Esophagus muscularis mucosa (tissue), 4 donors: ENCODE results near the gene CKAP2. TPM values are rescaled to one million over a fixed set of nuclear protein-coding genes. Genes with fewer than 3 reads are reported as not detected.

Source experiments
- DNase-seq: peaks from one replicate; pipeline ENCODE4 v3.0.0-alpha.2; 2017; ENCODE audit errors: extremely low spot score
- H3K27ac ChIP-seq, 4 donors: fragments of 200-600 bp; sonication (generic); replicated peaks in 1 of 4; 1 replicate in 3 of 4; 2 replicates in 1 of 4; pipeline ENCODE4 v1.5.1; 2016 to 2019; ENCODE audit warnings: mild to moderate bottlenecking in 1 of 4
- H3K27me3 ChIP-seq, 4 donors: fragments of 200-600 bp; sonication (generic); one replicate each; pipeline versions ENCODE4 v1.5.1 to v1.6.0; 2016 to 2019
- H3K36me3 ChIP-seq, 4 donors: fragments of 200-600 bp; sonication (generic); one replicate each; pipeline ENCODE4 v1.5.1; 2016 to 2019
- H3K4me1 ChIP-seq, 4 donors: fragments of 200-600 bp; sonication (generic); one replicate each; pipeline ENCODE4 v1.5.1; 2016 to 2019
- H3K4me3 ChIP-seq, 4 donors: fragments of 200-600 bp; sonication (generic); 1 replicate in 2 of 4; 2 replicates in 2 of 4; pipeline ENCODE4 v1.5.1; 2016 to 2019; ENCODE audit warnings: mild to moderate bottlenecking in 4 of 4, moderate library complexity in 1 of 4
- H3K9me3 ChIP-seq, 4 donors: fragments of 200-600 bp; sonication (generic); 1 replicate in 3 of 4; 2 replicates in 1 of 4; pipeline ENCODE4 v1.5.1; 2016 to 2019
- EP300 ChIP-seq: sonication (generic); formaldehyde crosslinking; IDR thresholded peaks from one replicate; pipeline ENCODE4 v1.6.1; 2017; ENCODE audit warnings: antibody characterized with exemption
- POLR2A ChIP-seq: fragments of 450-650 bp; IDR thresholded peaks from one replicate; pipeline ENCODE4 v1.6.1; 2017; ENCODE audit warnings: antibody characterized with exemption, moderate library complexity, mild to moderate bottlenecking, low read depth
- POLR2AphosphoS5 ChIP-seq, 2 donors: sonication (generic); formaldehyde crosslinking; IDR thresholded peaks; one replicate each; pipeline ENCODE4 v1.6.1; 2017; ENCODE audit warnings: antibody characterized with exemption in 2 of 2
- WGBS: methylation state at CpG from one replicate; pipeline ENCODE4 v1.1.5; 2018; 5-methylcytosine and 5-hydroxymethylcytosine counted together
- intact Hi-C: fragments of 100-400 bp; cut with DNase I; formaldehyde crosslinking; loops from one replicate; pipeline ENCODE4 v1.15.1; 2023
- total RNA-seq, 4 donors: library from RNA; depleted of rRNA; stranded (reverse); fragments of >200 nt; gene quantifications; one replicate each; pipeline versions ENCODE4 v1.1.0 to v1.2.1, GENCODE V29; 2016
- TF ChIP-seq, protein P1 (sequence below), 3 experiments: fragments of 200-600 bp in 2 of 3; fragments of 450-650 bp in 1 of 3; sonication (generic) in 2 of 3; IDR thresholded peaks; one replicate each; pipeline ENCODE4 v1.5.1; 2017 to 2019; ENCODE audit warnings: antibody characterized with exemption in 3 of 3, mild to moderate bottlenecking in 2 of 3, moderate library complexity in 1 of 3

Gene CKAP2
- total RNA-seq, 4 donors from 2014 or later, result 2.1 to 5.5 (median 4.4) TPM

DNA sequence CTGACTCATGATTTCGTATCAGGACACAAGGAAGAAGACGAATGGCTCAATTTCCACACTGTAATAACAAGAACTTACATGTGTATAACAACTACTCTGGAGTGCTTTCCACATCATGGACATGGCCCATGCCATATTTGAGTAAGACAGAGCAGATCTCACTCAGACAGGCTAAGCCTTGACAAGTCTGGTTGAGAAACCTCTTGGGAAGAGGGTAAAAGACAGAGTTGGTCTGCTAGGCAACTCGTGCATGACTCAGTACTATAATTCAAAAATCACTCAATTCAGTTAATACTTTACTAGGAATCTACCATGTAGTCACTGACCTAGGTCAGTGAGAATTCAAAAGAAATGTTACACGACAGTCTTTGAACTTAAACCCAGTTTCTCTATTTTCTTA, 43.6 kb upstream of the CKAP2 start:
- no peak for DNase-seq

DNA sequence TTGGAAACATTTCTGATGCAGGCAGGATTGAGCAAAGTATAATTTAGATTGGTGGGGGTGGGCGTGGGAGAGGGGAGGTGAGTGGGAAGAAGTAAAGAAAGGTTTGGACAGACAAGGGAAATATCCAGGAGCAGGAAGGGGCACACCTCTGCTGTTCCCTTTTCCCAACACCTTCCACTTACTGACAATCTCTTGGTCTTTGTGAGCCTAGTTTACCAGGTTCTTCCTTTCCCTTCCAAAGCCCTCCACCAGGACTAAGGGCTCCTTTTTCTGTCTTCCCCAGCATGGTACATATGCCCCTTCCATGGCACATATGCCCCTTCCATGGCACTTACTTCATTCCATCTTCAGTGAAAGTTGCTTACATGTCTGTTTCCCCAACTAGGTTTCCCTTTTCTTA, 43.1 kb upstream of the CKAP2 start:
- Histone ChIP-seq H3K27ac (no peak overlapping the region), H3K27me3 (peaks cover 0 to 7% (median 0%) of the 10 kb centered on the region in 4 donors), H3K4me3 (no peak overlapping the region), H3K9me3 (no peaks in the 10 kb centered on the region), H3K4me1 (no peaks in the 10 kb centered on the region), H3K36me3 (peaks cover 27 to 65% (median 47%) of the 10 kb centered on the region in 4 donors)
- DNase-seq, result no peak
- TF ChIP-seq EP300 (no peak), POLR2A (no peak)
- TF ChIP-seq, protein P1, sequence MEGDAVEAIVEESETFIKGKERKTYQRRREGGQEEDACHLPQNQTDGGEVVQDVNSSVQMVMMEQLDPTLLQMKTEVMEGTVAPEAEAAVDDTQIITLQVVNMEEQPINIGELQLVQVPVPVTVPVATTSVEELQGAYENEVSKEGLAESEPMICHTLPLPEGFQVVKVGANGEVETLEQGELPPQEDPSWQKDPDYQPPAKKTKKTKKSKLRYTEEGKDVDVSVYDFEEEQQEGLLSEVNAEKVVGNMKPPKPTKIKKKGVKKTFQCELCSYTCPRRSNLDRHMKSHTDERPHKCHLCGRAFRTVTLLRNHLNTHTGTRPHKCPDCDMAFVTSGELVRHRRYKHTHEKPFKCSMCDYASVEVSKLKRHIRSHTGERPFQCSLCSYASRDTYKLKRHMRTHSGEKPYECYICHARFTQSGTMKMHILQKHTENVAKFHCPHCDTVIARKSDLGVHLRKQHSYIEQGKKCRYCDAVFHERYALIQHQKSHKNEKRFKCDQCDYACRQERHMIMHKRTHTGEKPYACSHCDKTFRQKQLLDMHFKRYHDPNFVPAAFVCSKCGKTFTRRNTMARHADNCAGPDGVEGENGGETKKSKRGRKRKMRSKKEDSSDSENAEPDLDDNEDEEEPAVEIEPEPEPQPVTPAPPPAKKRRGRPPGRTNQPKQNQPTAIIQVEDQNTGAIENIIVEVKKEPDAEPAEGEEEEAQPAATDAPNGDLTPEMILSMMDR (IDR thresholded peaks at IDR 0.05), result no peak
- 93% methylated on average over 1 of the region's 1 CpG for WGBS
- intact Hi-C loops, result no loop called here

More for the DNA sequence above, 43.6 kb upstream of the CKAP2 start:
- H3K4me1 ChIP-seq, result peaks cover under 1 to 2% (median under 1%) of the 10 kb centered on the region in 4 donors
- no peak overlapping the region for H3K27ac ChIP-seq
- WGBS, result 93% methylated on average over 4 of the region's 4 CpGs
- TF ChIP-seq EP300, result no peak
- no peak for TF ChIP-seq POLR2AphosphoS5 (IDR thresholded peaks at IDR 0.05)
- H3K36me3 ChIP-seq, result peaks cover 22 to 60% (median 42%) of the 10 kb centered on the region in 4 donors
- intact Hi-C loops, result no loop called here
- peaks cover 0 to 7% (median 0%) of the 10 kb centered on the region in 4 donors for H3K27me3 ChIP-seq
- no peaks in the 10 kb centered on the region for H3K9me3 ChIP-seq
- H3K4me3 ChIP-seq, result no peak overlapping the region

DNA sequence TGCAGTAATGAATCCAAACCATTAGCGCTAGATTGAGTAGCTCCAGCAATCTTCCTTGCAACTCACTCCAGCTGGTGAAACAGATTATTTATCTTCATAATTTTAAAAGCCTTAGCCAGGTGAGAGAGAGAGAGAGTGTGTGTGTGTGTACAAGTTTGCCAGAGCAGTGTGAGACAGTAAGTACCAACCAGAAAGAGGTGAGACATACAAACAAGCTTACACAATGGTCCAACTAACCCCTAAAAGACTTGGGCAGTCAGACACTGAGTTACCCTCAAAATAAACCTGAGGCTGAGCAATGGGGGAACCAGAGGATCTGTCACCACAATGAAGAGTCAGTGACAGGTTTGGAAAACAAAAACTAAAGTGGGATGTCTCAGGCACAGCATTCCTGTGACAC, 41.2 kb upstream of the CKAP2 start:
- Histone ChIP-seq H3K9me3 (no peaks in the 10 kb centered on the region), H3K36me3 (peaks cover 35 to 82% (median 61%) of the 10 kb centered on the region in 4 donors), H3K27me3 (no peaks in the 10 kb centered on the region), H3K4me1 (peaks cover 0 to 3% (median 0%) of the 10 kb centered on the region in 4 donors), H3K4me3 (no peak overlapping the region), H3K27ac (no peak overlapping the region)
- no peak for DNase-seq
- WGBS, result 89% methylated on average over 1 of the region's 1 CpG
- TF ChIP-seq POLR2AphosphoS5 (IDR thresholded peaks at IDR 0.05), result no peak
- no peak for TF ChIP-seq EP300
- TF ChIP-seq POLR2A, result no peak
- TF ChIP-seq, protein P1 (IDR thresholded peaks at IDR 0.05), result no peak
- intact Hi-C loops, result no loop called here

DNA sequence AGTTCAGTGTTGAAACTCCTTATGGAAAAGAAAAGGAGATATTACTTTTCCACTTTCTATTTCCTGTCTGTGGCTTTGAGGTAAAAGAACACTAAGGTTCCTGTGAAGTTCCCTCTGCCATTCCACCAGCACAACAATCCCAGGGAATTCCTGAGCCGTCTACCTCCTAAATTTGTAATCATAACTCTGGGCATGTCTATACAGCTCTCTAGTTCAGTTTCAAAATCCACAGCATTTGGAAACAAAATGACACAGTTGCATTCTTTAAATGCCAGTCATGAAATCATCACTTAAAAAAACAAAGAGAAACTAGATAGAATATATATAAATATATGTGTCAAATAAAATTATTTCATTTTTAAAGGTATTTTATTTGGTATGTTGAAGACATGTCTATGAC, 40.3 kb upstream of the CKAP2 start:
- no peak for DNase-seq
- TF ChIP-seq, protein P1 (IDR thresholded peaks at IDR 0.05), result no peak
- TF ChIP-seq POLR2A, result no peak
- TF ChIP-seq POLR2AphosphoS5 (IDR thresholded peaks at IDR 0.05), result no peak
- TF ChIP-seq EP300, result no peak
- H3K36me3 ChIP-seq, result peaks cover 35 to 92% (median 61%) of the 10 kb centered on the region in 4 donors
- no peak overlapping the region for H3K4me3 ChIP-seq
- no peaks in the 10 kb centered on the region for H3K9me3 ChIP-seq
- H3K27me3 ChIP-seq, result no peaks in the 10 kb centered on the region
- H3K4me1 ChIP-seq, result peaks cover 0 to 4% (median 0%) of the 10 kb centered on the region in 4 donors
- intact Hi-C loops, result no loop called here
- H3K27ac ChIP-seq, result no peak overlapping the region
- 47% methylated on average over 1 of the region's 1 CpG for WGBS

DNA sequence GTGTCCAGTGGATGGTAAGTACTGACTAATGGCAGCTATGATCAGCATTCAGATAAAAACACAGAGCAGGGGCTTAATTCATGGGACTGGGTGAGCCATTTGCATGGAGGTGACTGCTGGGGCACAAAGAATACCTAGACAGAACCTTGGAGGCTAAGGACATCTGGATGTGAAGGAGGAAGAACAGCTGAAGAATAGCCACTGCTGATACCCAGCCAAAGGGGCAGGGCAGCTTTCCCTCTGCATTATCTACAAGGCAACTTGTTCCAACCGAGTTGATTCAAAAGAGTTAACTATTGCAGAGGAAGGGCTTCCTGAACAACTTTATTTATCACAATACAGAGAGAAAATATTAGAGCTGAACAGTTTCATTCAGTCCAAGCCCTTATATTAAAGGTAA, 36.2 kb upstream of the CKAP2 start:
- Histone ChIP-seq H3K27me3 (no peaks in the 10 kb centered on the region), H3K4me3 (no peak overlapping the region), H3K4me1 (peaks cover 0 to 4% (median 0%) of the 10 kb centered on the region in 4 donors), H3K27ac (no peak overlapping the region), H3K36me3 (peaks cover 45 to 97% (median 80%) of the 10 kb centered on the region in 4 donors), H3K9me3 (no peaks in the 10 kb centered on the region)
- intact Hi-C loops, result no loop called here
- DNase-seq, result no peak
- TF ChIP-seq EP300, result no peak
- no peak for TF ChIP-seq POLR2A
- TF ChIP-seq POLR2AphosphoS5 (IDR thresholded peaks at IDR 0.05), result no peak
- TF ChIP-seq, protein P1 (IDR thresholded peaks at IDR 0.05), result no peak
- 59% methylated on average over 1 of the region's 1 CpG for WGBS
